HG03097 (cell line): ENCODE results near the gene PALM.
A peak's percentile ranks its signal among the peaks of the same experiment; 100 is the strongest.
"Not testable (repeated sequence)": the region's sequence is repeated elsewhere in the genome, so short reads cannot be mapped to it uniquely, and the experiment has no call there.

Experiments
- ATAC-seq: cut with Tn5 transposase; IDR thresholded peaks from one replicate; pipeline ENCODE4 v1.9.1; 2021; ENCODE audit not compliant: unreplicated experiment, low FRiP score

The PALM gene, protein sequence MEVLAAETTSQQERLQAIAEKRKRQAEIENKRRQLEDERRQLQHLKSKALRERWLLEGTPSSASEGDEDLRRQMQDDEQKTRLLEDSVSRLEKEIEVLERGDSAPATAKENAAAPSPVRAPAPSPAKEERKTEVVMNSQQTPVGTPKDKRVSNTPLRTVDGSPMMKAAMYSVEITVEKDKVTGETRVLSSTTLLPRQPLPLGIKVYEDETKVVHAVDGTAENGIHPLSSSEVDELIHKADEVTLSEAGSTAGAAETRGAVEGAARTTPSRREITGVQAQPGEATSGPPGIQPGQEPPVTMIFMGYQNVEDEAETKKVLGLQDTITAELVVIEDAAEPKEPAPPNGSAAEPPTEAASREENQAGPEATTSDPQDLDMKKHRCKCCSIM

DNA sequence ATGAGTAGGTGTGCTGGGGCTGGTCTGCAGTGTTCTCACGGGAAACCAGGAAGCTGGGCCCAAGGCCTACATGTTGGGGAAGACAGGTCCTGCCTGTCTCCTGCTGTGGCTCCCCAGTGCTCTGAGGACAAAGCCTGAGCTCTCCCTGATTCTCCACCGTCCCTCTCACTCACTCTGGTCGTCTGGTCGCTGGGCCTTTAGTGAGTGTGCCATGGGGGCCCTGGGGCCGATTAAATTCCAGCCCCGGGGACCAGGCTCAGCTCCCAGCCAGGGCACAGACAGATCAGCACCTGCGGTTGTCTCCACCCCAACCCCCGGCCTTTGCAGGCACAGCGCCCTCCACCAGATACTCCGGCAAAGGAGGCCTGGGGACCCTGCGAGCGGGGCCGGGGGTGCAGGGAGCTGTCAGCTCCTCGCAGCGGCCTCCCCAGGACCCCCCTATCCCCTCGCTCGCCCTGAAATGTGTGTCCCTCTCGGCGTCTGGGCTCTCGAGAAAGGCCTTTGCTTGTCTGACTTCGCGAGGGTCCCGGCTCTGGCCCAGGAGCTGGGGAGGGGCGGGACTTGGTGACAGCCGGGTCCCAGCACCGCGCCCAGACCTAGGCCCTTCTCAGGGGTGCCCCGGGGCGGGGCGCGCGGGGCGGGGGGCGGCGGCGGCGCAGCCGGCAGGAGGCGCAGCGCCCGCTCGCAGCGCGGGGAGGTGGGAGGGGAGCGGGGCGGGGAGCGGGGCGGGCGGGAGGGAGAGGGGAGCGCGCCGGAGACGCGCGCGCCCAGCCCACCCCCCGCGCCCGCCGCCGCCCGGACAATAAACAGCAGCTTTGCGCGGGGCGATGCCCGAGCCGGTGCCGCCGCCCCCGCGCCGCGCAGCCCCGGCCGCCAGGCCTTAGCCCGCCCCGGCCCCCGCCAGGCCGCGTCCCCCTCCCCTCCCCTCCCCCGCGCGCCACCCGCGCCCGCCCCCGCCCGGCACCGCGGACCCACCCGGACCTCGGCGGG is at the start of gene PALM:
PALM (plus strand) TSS at position 782 of the 990 bp plus-strand sequence. CDS start 212 bp downstream, outside the sequence.
- ATAC-seq: no peak

DNA sequence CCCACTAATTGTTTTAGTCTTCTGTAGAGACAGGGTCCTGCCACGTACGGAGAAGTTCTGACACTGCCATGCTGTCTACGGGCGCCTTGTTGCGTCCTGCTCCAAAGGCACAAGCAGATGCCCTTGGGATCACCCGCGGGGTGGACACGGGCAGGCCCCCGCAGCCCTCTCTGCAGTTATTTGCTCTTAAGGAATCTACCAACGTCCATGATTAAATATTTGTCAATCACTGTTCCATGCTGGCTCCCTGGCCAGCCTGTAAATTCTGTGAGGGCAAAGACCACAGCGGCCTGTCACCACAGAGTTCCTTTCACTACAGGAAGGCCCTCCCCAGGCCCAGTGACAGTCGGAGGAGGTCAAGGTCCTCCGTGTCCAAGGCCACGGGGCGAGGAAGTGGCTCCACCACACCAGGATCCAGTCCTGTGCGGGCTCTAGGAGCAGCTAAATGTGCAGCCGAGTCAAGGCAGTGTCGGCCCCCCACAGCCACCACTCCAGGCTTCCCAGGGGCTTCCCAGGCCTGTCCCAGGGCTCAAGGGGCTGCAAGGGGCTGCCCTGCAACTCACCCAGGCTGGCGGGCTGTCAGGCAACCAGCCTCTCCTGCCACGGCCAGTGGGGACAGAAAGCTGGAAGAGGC is 47.8 kb upstream of the PALM start:
- no peak for ATAC-seq

DNA sequence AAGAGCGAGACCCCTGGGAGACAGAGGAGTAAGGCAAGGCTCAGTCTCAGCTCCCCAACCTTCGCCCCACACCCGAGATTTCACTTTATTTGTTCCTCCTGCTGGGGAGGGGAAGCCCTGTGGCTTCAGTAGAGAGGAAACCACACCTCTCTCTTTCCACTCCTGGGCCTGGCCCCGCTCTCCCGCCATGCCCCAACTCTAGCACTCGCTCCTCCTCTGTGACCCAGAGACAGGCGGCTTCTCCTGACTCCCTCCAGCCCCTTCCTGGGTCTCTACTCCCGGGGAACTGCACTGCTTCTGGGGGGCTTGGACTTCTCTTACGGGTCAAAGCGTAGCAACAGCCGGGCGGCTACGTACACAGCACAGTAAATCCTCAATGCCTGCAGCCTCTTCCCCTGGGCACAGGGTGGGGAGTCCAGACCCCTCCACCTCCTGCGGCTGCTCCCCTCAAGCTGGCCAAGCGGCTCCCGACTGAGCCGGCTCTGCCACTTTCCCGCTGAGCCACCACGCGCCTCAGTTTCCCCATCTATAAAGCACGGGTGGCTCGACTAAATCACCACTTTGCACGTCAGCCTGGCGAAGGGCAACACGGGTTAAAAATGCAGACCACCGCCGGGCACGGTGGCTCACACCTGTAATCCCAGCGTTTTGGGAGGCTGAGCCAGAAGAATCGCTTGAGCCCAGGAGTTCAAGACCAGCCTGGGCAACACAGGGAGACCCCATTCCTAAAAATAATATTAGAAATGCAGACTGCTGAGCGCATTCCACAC is 47.1 kb upstream of the PALM start:
- ATAC-seq: no peak

DNA sequence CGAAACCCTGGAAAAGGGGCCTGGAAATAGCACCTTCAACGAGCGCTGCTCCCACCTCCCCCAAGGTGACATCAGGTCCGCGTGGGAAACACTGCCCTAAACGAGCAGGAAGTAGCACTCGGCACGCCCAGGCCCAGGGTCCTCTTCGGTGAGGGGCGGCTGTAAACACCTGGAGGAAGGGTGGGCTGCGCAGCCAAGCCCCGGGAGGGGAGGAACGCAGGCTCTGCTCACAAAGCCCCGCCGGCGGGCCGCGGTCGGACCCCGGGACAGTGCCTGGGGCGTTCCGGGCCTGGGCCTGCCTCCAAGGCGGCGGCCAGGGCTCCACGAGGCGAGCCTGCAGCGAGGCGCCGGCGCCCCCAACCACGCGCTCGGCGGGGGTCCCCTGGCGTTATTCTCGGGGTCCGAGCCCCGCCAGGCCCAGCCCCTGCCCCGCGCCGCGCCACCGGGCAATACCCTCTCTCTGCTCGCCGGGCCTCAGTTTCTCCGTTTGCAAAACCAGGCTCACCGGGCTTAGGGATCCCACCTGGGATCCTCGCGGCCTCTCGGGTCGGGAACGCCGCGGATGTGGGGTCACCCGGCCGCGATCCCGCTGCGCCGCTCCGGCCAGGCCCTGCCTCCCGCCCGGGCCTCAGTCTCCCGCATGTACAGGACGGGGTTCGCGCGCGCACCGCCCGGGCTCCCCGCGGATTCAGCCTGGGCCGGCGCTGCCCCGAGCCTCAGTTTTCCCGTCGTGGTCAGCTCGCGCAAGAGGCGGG is 46.4 kb upstream of the PALM start:
- ATAC-seq: no peak

DNA sequence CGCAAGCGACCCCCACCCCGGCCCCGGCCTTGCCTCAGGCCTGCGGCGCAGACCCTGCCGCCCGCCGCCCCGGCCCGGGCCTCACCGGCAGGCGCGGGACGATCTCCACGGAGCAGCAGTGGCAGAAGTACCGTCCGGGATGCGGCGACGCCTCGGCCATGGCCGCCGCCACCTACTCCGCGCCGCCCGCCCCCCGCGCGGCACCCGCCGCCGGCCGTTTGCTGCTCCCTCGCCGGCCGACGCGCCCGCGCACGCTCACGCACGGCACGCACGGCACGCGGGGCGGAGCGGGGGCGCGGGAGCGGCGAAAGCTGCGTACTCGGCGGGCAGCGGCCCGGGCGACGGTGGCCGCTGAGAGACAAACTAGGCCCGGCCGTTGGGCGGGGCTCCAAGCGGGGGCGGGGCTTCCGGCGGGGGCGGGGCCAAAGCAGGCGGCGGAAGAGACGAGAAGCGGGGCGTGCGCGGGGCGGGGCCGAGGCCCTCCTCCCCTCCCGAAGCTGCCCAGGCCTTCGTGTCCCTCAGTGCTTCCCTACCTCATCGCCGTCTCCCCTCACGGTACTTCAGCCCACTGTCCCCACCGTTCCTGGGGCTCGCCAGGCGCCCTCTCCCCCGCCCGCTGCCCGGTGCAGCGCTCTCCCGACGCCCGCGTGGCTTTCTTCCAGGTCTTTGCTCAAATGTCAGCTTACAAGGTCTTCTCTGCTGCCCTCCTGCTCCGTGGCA is 45.6 kb upstream of the PALM start, which contains the start of gene RNF126:
RNF126 (minus strand) TSS at position 253 of the 720 bp plus-strand sequence; CDS start at position 160, 93 bp downstream.
- peak; percentile 55 for ATAC-seq

DNA sequence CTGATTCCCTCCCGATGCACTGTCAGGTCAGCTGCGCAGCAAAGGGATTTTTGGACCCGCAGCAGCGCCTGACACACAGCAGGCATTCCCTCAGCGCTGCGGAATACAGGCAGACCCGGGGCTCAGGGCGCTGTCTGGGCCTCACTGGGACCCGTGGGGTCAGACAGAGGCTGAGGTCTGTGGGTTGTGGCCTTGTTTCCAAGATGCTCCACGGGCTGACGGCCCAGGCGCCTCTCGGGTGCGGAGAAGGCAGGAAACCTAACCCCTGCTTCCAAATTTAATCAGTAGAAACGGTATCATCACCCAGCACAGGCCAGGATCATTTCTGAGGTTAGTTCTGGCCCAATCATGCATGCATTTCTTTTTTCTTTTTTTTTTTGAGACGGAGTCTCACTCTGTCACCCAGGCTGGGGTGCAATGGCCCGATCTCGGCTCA is 45.0 kb upstream of the PALM start:
- peak; percentile 3 for ATAC-seq

DNA sequence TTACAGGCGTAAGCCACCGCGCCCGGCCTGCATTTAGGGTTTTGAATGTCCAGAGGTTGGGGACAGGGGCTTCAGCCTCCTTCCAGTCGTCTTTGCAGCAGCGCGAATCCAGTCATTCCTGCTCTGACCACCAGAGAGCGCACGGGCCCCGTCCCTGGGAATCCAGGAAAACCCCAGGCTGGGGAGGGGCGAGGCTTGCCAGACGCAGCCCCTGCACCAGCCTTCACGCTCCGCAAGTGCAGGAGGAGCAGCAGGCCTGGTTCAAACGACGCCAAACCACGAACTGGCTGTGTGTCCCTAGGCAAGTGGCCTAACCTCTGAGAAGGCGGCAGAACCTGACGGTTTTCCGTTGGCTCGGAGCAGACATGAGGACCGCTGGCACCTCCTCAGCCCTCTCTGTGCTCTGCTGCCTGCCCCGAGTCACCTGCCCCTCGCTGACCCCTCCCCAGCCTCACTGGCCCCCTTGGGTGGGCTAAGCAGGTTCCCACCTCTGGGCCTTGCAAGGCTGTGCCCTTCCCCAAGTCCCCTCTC is 43.8 kb upstream of the PALM start:
- no peak for ATAC-seq

DNA sequence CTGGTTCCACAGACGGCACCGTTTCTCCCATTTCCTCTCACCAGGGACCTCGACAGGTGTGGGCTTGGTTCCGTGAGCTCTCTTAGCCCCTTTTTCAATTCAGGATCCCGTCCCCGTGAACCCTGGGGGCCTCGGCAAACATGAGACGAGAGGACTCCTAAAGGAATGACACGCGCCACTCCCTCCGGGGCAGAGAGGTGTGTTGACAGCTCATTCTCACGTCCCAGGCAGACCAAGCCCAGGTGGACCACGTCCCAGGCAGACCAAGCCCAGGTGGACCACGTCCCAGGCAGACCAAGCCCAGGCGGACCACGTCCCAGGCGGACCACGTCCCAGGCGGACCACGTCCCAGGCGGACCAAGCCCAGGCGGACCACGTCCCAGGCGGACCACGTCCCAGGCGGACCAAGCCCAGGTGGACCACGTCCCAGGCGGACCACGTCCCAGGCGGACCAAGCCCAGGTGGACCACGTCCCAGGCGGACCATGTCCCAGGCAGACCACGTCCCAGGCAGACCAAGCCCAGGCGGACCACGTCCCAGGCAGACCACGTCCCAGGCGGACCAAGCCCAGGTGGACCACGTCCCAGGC is 41.7 kb upstream of the PALM start:
- not testable (repeated sequence) for ATAC-seq

DNA sequence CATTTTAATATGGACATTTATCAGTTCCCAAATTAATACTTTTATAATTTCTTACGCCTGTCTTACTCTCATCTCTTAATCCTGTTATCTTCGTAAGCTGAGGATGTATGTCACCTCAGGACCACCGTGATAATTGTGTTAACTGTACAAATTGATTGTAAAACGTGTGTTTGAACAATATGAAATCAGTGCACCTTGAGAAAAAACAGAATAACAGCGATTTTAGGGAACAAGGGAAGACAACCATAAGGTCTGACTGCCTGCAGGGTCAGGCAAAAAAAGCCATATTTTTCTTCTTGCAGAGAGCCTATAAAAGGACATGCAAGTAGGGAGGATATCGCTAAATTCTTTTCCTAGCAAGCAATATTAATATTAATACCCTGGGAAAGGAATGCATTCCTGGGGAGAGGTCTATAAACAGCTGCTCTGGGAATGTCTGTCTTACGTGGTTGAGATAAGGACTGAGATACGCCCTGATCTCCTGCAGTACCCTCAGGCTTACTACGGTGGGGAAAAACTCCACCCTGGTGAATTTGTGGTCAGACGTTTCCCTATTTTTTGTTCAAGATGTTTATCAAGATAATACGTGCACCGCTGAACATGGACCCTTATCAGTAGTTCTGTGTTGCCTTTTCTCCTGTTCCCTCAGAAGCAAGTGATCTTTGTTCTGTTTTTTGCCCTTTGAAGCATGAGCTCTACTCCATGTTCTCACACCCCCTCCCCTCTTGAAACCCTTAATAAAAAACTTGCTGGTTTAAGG is 39.9 kb upstream of the PALM start:
- ATAC-seq: not testable (repeated sequence)

DNA sequence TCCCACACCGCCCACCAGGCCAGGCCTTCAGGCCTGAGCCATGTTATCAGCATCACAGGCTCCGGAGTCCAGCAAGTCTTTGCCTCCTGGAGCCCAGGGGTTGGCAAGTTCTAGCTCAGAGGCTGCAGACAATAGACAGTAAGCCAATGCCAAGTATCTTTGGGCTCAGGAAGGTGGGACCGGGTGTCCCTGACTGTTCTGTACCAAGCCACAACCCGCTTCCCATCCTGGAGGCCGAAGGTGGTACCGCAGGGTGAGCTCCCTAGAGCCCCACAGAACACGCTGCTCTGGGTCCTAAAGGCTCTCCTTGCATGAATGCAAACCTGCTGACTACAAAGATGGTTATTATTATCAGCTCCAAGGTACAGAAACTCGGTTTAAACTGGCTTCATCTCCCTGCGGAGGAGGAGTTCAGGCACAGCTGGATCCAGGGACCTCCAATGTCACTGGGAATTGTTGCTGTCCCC is 38.1 kb upstream of the PALM start:
- ATAC-seq: no peak

DNA sequence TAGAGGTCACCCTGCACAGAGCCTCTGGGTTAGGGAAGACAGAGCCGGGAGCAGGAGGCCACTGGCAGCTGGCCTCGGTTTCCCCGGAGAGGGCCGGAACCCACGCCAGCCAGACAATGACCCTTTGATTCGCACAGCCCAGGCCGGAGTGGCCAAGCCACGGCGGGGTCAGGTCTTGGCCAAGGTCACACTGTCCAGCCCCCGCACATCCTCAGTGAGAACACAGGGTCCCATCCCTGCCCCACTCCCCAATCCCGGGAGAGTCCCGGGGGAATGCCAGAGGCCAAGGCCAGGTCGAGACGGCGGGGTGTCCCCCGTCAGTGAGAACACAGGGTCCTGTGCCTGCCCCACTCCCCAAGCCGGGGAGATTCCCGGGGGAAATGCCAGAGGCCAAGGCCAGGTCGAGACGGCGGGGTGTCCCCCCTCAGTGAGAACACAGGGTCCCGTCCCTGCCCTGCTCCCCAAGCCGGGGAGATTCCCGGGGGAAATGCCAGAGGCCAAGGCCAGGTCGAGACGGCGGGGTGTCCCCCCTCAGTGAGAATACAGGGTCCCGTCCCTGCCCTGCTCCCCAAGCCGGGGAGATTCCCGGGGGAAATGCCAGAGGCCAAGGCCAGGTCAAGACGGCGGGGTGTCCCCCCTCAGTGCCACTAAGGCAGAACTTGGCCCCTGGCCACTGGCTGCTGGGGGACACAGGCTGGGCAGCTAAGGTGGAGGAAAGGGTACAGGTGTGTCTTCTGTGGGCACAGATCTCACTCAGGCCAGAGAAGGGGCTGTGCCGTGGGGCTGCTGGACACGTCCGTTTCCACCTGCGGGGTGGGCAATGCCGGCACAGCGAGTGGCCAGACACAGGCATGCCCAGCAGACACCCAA is 34.2 kb upstream of the PALM start:
- ATAC-seq: no peak

DNA sequence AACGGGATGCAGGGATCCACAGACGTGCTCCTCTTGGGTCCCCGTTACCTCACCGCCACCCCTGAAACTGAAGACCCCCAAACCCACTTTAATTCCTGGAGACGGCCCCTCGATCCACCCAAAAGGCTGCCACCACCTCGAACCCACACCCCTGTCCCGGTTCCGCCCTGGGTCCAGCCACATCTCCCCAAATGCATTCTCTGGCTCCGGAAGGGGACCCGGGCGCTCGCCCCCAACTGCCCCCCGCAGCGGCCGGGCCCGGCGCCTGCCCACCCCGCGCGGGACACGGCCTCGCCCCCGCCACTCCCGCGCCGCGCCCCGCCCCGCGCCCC is 32.8 kb upstream of the PALM start:
- no peak for ATAC-seq

DNA sequence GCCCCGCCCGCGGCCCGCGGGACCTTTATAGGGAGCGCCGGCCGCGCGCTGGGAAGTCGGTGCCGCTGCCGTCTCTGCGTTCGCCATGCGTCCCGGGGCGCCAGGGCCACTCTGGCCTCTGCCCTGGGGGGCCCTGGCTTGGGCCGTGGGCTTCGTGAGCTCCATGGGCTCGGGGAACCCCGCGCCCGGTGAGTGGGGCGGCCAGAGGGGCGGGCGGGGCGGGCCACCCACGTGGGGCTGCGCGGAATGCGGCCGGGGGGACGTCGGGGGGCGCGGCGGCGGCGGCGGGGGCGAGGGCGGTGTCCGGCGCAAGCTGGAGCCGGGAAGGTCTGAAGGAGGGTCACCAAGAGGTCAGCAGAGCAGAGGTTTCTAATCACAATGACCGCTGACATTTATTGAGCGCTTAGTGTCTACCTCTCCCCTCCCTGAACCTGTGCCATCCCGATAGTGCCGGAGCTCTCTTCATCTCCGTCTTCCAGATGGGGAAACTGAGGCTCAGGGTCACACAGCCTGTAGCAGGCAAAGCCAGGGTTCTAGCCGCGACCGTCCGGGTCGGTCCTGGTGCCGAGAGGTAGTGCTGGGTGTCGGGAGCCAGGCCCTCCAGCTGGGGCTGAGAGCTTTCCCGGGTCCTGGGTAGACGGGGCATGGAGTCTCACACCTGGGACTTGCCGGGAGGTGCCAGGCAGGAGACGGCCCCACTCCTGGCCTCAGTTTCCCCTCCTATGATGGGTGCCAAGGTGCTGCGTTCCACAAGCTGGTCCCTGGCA is 32.2 kb upstream of the PALM start, which contains the start of gene FSTL3:
FSTL3 (plus strand) TSS at position 54 of the 767 bp plus-strand sequence; CDS start at position 86, 32 bp downstream.
- no peak for ATAC-seq

DNA sequence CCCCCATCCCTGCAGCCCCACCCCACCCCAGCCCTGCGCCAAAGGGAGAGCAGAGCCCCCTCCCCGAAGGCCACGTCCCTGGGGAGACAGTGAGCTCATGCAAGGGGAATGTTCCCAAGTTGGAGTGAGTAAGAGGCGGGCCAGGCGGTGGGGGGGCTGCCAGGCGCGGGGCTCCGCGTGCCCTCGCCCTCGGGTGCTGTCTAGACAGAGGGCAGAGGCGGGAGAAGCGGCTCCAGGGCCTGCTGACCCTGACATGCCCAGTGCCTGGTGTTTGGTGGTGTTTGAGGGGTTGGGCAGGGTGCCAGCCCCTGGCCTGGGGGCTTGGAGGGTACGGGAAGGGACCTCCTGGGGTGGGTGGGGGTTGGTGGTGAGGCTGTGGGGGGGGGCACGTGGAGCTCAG is 31.5 kb upstream of the PALM start:
- no peak for ATAC-seq

DNA sequence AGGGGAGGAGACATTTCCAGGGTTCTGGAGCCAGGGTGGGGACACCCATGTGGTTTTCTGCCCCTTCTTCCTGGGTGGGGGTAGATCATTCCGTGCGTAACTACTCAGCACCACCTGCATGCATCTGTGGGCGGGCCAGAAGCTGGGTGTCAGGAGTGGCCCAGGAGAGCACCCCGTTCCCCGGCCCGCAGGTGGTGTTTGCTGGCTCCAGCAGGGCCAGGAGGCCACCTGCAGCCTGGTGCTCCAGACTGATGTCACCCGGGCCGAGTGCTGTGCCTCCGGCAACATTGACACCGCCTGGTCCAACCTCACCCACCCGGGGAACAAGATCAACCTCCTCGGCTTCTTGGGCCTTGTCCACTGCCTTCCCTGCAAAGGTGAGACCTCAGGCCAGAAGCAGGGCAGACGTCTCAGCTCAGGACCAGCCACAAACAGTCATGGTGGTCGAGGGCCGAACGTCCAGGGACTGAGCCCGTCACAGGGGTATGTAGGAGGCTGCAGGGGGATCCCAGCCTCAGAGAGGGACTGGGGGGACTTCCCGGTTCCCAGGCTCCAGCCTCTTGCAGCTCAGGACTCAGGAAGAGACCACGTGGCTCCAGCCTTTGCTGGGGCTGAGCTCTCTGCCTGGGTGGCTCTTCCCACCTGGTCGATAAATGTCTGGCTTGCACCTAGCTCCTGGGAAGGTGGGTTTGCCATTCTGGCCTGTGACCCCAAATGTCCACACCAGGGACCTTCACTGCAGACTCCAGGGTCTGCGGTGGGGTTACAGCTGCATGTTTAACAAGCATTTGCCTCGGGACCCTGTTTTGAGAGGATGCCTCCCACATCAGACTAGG is 30.9 kb upstream of the PALM start:
- no peak for ATAC-seq
